CD4-positive, alpha-beta T cell treated with Interferon alpha-2 for 1 hour (primary cell): ENCODE measurements around the gene PUS7.
A peak's percentile ranks its signal among the peaks of the same experiment; 100 is the strongest.
"Not testable (repeated sequence)": the region's sequence is repeated elsewhere in the genome, so short reads cannot be mapped to it uniquely, and the experiment has no call there.

ENCODE experiments used
- DNase-seq, 2 donors: peaks; one replicate each; pipeline ENCODE4 v3.0.0-alpha.2; 2020 to 2022

The PUS7 gene

GRCh38 chr7:105496521-105496920 is 25.6 kb downstream of the PUS7 start:
- no peak for DNase-seq

GRCh38 chr7:105493923-105494315 is 28.2 kb downstream of the PUS7 start:
- no peak for DNase-seq

- DNase-seq = no peak
Measured at GRCh38 chr7:105493196-105493922, 28.7 kb downstream of the PUS7 start.

DNA sequence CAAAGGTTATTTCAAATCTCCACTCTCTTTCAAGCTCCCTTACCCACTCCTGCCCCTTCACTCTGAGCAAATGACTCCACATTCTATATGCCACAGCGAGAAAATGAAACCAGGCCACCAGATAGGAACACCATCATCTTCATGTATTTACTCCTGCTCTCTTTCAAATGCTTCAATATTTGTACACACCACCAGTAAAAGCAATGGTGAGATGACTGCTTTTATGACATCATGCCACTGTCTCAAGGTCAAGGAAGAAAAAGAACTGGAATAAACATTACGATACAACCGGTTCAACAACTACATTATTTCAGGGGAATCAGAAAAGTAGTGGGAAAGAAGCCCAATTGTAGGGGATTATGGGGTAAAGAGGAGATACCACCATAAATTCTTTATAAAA is 32.7 kb downstream of the PUS7 start:
- no peak for DNase-seq

DNA sequence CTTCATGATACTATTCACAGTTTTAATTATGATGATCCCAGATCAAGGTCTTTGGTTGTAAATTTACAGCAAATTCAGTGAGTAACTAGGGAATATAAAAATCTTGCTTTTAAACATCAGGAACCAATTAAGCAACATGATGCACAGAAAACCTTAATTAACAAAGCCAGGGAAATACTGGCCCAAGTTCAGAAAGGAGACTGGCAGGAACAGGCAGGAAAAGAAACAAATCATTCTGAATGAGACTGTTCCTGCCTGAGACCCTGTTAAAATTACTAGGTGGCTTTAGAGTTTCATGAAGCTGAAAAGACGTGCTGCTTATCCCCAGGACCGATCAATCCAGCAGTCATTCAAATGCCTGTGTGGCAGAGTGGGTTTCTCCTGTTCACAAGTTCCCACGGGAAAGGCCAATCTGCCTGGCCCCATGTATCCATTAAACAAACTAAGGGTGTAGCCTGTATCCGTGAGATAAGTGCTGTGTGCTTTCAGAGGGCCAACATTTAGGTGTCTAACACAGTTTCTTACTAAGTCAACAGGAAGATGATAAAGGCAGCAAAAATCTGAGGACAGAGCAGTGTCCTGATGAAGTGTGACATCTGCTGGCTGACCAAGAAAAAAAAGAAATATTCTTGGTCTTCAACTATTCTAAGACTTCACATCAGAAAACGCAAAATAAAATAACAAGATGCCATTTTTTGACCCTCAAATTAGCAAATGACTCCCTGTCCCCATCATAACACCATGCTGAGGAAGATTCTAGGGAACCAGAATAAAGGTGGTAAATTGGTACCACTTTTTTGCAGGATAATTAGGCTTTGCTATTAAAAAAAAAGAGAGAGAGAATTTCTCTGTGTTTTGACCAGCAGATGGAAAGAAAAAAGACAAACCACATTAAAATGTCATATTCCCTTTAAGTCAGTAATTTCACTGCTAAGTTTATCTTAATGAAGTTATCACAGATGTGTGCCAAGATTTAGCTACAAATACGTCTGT is 34.2 kb downstream of the PUS7 start:
- peak in 1 of 2 donors; percentile 44 for DNase-seq

DNA sequence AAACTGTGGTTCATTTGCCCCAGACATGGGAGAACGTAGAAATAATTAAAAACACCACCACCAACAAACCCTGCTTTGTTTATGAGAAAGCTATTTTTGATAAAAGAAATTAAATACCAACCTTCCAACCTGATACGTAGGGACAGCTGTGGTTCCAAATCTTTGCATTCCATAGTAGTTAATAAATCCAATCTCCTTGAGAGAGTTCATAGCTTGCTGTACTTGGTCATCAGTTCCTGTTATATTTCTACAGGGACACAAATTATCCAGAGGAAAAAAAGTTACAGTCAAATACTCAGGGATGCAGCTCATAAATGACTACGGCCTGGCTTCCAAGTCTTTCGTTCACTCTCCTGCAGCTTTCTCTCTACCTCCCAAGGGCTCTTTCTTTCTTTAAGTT is 41.1 kb downstream of the PUS7 start:
- DNase-seq = no peak

- no peak for DNase-seq
Measured at GRCh38 chr7:105478606-105479005, 43.5 kb downstream of the PUS7 start.

- no peak for DNase-seq
Measured at GRCh38 chr7:105477908-105478307, 44.2 kb downstream of the PUS7 start.

GRCh38 chr7:105474045-105474444 is 48.0 kb downstream of the PUS7 start:
- no peak for DNase-seq

- no peak for DNase-seq
Measured at GRCh38 chr7:105473163-105473562, 48.9 kb downstream of the PUS7 start.

GRCh38 chr7:105470846-105471245 is 51.2 kb downstream of the PUS7 start:
- no peak for DNase-seq

GRCh38 chr7:105470090-105470489 is 52.0 kb downstream of the PUS7 start:
- no peak for DNase-seq

GRCh38 chr7:105462765-105463420 is 59.2 kb downstream of the PUS7 start:
- DNase-seq = no peak

DNA sequence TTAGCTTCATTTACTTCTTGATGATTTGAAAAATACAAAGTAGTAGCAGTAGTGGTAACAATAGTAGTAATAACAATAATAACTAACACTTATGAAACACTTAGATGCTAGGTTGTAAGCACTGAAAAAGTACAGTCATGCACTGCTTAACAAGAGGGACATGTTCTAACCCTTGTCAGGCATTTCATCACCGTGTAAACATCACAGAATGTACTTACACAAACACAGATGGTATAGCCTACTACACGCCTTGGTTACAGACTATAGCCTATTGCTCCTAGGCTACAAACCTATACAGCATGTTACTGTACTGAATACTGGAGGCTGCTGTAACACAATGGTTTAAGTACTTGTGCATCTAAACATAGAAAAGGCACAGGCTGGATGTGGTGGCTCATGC is 60.6 kb downstream of the PUS7 start:
- no peak for DNase-seq

GRCh38 chr7:105457619-105458225 is 64.3 kb downstream of the PUS7 start:
- DNase-seq = no peak

GRCh38 chr7:105454921-105455320 is 67.2 kb downstream of the PUS7 start:
- no peak for DNase-seq

DNA sequence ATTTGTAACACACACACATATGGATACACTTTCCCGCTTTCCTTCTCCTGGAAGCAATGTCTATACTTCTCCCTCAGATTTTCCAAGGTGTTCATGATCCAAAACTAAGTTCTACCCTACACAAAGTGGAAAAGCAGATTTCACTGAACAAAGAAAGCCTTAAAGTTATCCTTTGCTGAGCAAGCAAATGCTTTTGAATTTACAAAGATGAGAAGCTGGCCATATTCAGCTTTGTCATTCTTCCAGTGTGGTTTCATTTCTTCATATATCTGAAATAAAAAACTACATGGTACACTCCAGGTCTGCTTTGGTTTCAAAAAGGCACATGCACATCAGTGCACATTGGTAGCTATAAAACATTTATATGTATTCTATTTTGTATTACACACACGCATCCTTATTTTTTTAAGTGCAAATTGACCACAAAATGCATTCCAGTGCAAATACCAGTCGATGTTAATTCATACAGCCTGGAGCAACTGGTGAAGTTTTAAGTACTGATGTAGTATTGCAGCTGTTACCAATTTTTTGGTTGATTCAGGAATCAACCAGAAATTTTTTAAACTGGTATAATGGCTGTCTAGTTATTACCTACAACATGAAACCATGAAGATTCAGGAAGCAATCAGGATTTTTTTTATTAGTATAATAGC is 67.8 kb downstream of the PUS7 start:
- no peak for DNase-seq

GRCh38 chr7:105452085-105452484 is 70.0 kb downstream of the PUS7 start:
- DNase-seq = no peak

- not testable (repeated sequence) for DNase-seq
Measured at GRCh38 chr7:105450870-105451269, 71.2 kb downstream of the PUS7 start.

DNA sequence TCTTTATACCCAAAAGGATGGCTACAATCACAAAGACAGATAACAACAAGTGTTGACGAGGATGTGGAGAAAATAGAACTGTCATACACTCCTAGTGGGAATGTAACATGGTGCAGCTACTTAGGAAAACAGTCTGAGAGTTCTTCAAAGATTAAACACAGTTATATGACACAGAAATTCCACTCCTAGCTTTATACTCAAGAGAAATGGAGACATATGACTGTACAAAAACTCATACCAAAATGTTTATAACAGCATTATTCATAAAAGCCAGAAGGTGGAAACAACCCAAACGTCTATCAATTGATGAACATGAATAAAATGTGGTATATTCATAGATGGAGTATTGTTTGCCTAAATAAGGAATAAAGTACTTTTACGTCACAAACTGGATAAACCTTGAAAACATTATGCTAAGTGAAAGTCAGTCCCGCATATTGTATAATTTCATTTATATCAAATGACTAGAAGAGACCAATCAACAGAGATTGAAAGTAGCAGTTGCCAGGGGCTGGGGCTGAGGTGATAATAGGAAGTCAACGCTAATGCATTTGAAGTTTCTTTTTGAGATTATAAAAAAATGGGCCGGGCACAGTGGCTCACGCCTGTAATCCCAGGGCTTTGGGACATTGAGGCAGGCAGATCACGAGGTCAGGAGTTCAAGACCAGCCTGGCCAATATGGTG is 71.8 kb downstream of the PUS7 start:
- DNase-seq = no peak

- DNase-seq = peak in 1 of 2 donors; percentile 3
Measured at GRCh38 chr7:105448181-105448580, 73.9 kb downstream of the PUS7 start.
